HUES48 (cell line): ENCODE data around the gene POMGNT2.

Experiments
- H3K27ac ChIP-seq: one replicate; pipeline ENCODE4 v1.7.0; 2013; ENCODE audit warnings: low read depth, low read length, inconsistent platforms
- H3K27me3 ChIP-seq: 2 replicates; pipeline ENCODE4 v1.6.1; 2013; ENCODE audit warnings: mild to moderate bottlenecking, low read length; ENCODE audit not compliant: control insufficient read depth, insufficient read depth
- H3K36me3 ChIP-seq: 2 replicates; pipeline ENCODE4 v1.6.1; 2013; ENCODE audit warnings: low read length; ENCODE audit not compliant: control insufficient read depth, insufficient read depth
- H3K4me1 ChIP-seq: 2 replicates; pipeline ENCODE4 v1.6.1; 2013; ENCODE audit warnings: mild to moderate bottlenecking, low read length; ENCODE audit not compliant: control insufficient read depth, insufficient read depth
- H3K4me3 ChIP-seq: 2 replicates; pipeline ENCODE4 v1.5.1; 2013; ENCODE audit warnings: mild to moderate bottlenecking, low read depth, low read length
- H3K9ac ChIP-seq: 2 replicates; pipeline ENCODE4 v1.6.1; 2013; ENCODE audit warnings: mild to moderate bottlenecking, low read depth, low read length, moderate library complexity
- H3K9me3 ChIP-seq: 2 replicates; pipeline ENCODE4 v1.6.1; 2013; ENCODE audit warnings: low read length; ENCODE audit not compliant: control insufficient read depth, insufficient read depth

The POMGNT2 gene

DNA sequence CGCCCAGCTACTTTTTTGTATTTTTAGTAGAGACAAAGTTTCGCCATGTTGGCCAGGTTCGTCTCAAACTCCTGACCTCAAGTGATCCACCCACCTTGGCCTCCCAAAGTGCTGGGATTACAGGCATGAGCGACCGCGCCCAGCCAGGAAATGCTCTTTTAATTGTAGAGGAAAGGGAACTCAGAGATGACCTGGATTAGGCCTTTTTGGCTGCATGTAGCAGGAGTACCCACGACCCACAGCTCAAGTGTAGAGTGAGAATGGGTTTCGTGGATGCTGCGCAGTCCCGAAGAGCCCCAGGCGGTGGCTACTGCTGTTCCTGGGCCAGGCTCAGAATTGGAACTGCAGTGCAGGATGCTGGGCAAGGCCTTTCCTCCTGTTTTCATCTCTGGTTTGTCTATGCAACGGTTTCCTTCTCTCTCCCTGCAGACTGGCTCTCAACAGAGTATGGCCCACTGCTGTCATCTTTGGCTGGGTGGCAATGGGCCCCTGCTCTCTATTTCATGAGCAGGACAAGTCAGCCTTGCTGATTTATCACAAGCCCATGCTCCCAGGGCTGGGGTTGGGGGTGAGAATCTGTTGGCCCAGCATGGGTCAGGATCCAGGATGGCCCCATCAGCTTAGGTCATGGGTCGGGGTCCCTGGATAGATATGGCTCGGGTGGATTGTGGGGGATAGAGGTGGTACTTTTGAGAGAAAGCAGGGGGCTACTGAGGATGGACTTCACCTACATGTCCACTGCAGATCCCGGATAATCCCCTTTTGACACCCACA lies 75.5 kb downstream of the POMGNT2 start:
- Histone ChIP-seq H3K27ac (no peak overlapping the region), H3K4me3 (no peak overlapping the region), H3K9me3 (no peaks in the 10 kb centered on the region), H3K27me3 (no peaks in the 10 kb centered on the region), H3K9ac (no peak overlapping the region), H3K36me3 (no peaks in the 10 kb centered on the region), H3K4me1 (peaks cover 2% of the 10 kb centered on the region; the same call in 1 of the 2 replicates)
